GM18519 (cell line): ENCODE measurements around the gene SRP72.

Experiments used
- ATAC-seq: cut with Tn5 transposase; IDR thresholded peaks from one replicate; pipeline ENCODE4 v1.9.1; 2021; ENCODE audit warnings: mild to moderate bottlenecking, moderate library complexity; ENCODE audit not compliant: unreplicated experiment, low FRiP score

Gene SRP72

DNA sequence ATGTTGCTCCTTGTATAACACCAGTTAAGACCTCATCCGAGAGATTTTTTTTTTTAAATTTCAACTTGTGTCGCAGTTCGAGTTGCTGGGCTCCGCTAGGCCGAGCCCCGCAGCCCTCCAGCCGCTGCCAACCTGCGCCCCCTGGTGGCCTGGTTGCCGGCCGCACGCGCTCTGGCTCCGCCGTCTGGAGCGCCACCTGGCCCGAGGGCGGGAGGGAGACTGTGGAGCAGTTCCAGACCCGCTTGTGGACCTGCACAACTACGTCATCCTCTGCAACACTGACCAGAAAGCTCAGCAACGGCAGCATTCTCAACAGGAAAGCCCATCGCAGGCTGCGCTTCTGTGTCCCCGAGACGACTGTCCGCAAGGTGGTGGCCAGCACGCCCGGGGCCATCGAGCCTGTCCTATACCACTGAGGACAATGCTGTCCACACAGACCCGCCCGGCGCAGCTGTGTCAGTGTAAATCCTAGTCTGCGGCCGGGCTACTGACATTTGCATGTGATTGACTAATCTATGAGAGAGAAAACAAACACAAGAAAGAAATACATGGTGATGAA, 77.2 kb downstream of the SRP72 start:
- ATAC-seq: peak; percentile 91

DNA sequence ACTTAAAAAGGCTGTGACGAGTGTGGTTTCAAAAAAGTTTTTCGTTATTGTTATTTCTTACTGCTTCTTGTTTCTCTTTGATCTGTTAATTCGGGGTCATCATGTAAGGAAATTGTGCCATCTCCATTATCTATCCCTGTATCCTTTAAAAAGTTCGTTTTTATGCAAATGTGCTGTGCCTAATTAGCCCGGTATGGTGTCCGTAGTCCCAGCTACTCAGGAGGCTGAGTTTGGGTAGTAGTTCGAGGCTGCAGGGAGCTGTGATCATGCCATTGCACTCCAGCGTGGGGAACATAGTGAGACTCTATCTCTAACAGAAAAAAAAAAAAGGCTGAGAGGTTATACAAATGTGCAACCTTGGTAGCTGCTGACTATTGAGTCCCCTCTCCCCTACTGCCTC, 83.2 kb downstream of the SRP72 start:
- ATAC-seq: no peak

DNA sequence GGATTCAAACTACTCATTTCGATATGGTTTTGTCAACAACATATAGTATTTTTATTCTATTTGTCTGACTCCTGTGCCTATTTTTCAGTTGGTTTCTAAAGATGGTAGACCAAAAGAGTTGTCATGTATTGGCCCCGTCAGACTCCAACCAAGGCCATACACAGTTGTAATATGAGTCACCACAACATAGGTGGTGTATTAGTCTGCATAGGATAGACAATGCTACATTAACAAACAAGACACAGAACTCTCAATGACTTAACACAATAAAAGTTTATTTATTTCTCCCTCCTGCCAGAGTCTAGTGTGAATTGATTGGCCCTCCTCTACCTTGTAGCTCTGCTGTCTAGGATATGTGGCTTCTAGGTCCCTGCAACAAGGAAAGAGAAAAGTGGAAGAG, 84.1 kb downstream of the SRP72 start:
- ATAC-seq: no peak

DNA sequence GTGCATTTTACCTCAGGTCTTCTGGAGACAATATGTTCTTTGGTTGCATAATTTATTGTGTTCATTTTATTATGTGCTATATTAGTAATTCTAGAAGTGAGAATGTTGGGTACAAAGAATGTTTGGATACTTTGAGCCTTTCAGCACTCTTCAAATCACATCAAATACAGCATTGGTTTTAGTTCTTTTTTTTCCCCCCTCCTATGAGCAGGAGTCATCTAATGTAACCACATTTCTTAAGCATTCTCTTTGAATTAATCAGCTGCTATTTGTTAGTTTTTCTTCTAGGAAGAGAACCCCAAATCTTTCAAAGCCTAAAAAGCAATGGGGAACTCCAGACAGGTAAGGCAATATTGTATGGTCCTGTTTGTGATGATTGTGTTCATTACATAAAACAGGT, 84.9 kb downstream of the SRP72 start:
- no peak for ATAC-seq
